Karpas-422 (cell line): Measurements from ENCODE around the gene ATP2C2. TPM values are rescaled to one million over a fixed set of nuclear protein-coding genes. Genes with fewer than 3 reads are reported as not detected.

Experiments
- DNase-seq: peaks from one replicate; pipeline ENCODE4 v3.0.0-alpha.2; 2015
- H2AFZ ChIP-seq: fragments of 200-600 bp; sonication (generic); 2 replicates; pipeline ENCODE4 v1.6.1; 2014; ENCODE audit warnings: antibody characterized with exemption, low read length, mixed read lengths
- H3K27ac ChIP-seq: fragments of 200-600 bp; sonication (generic); 2 replicates; pipeline ENCODE4 v1.5.1; 2014; ENCODE audit warnings: mild to moderate bottlenecking, low read length, moderate library complexity
- H3K27me3 ChIP-seq: fragments of 200-600 bp; sonication (generic); 2 replicates; pipeline ENCODE4 v1.6.1; 2014; ENCODE audit warnings: low read length, mixed read lengths
- H3K36me3 ChIP-seq: fragments of 200-600 bp; sonication (generic); 2 replicates; pipeline ENCODE4 v1.6.1; 2014; ENCODE audit warnings: low read length, mixed read lengths; ENCODE audit not compliant: insufficient read depth
- H3K4me1 ChIP-seq: fragments of 200-600 bp; sonication (generic); 2 replicates; pipeline ENCODE4 v1.6.1; 2014; ENCODE audit warnings: mild to moderate bottlenecking, low read length, mixed read lengths
- H3K4me2 ChIP-seq: fragments of 200-600 bp; sonication (generic); 2 replicates; pipeline ENCODE4 v1.6.1; 2014; ENCODE audit warnings: low read length, low read depth, mild to moderate bottlenecking; ENCODE audit not compliant: poor library complexity, severe bottlenecking
- H3K4me3 ChIP-seq: fragments of 200-600 bp; sonication (generic); 2 replicates; pipeline ENCODE4 v1.5.1; 2014; ENCODE audit warnings: mild to moderate bottlenecking, antibody characterized with exemption, low read length, mixed read lengths
- H3K79me2 ChIP-seq: fragments of 200-600 bp; sonication (generic); 2 replicates; pipeline ENCODE4 v1.6.1; 2014; ENCODE audit warnings: mild to moderate bottlenecking, low read length, mixed read lengths
- H3K9ac ChIP-seq: fragments of 200-600 bp; sonication (generic); 2 replicates; pipeline ENCODE4 v1.6.0; 2014; ENCODE audit warnings: low read length
- H3K9me2 ChIP-seq: fragments of 200-600 bp; sonication (generic), shearing (Covaris generic); replicated peaks from 2 replicates; pipeline ENCODE4 v1.6.0; 2014; ENCODE audit warnings: mild to moderate bottlenecking, low read length, moderate library complexity; ENCODE audit not compliant: insufficient read depth
- H3K9me3 ChIP-seq: fragments of 300-700, 200-600 bp; sonication (generic); 2 replicates; pipeline ENCODE4 v1.6.1; 2014; ENCODE audit warnings: low read length, mixed read lengths
- H4K20me1 ChIP-seq: fragments of 200-600 bp; sonication (generic); 2 replicates; pipeline ENCODE4 v1.6.1; 2014; ENCODE audit warnings: mild to moderate bottlenecking, antibody characterized with exemption, low read length, low read depth; ENCODE audit not compliant: insufficient read depth
- total RNA-seq: library from RNA; depleted of rRNA; stranded (reverse); fragments of >200 nt; shearing (Covaris generic); gene quantifications from 2 replicates; pipeline ENCODE4 v1.2.3, GENCODE V29; 2014; ENCODE audit warnings: low replicate concordance; rRNA removed

ATP2C2 gene
- not detected in 2 replicates for total RNA-seq

DNA sequence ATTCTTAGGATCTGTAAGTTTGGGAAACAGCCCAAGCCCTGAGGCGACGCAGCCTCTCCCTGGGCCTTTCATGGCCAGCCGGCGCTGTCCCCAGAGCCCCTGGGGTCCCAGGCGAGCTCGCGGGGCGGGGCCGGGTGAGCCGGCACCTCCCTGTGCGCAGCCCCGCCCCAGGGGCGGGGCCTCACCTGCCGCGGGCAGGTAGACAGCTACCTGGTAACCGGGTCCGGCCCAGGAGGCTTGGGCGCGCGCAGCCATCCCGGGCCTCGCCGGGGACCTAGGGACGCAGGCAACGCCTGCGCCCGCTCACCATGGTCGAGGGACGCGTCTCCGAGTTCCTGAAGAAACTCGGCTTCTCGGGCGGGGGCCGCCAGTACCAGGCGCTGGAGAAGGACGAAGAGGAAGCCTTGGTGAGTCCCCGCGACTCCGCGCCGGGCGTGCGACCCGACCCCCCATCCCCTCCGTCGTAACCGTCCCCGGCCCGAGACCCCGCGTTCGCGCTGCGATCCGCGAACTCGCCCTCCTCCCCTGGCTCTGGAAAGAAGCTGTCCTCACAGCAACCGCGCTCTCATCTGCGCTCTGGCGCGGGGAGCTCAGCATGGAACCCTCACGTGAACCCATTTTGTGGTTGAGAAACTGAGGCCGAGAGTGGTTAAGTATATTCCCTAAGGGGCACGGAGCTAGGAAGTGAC, at the start of gene ATP2C2:
ATP2C2 (plus strand) TSS at position 231 of the 689 bp plus-strand sequence; CDS start at position 309, 78 bp downstream.
- Histone ChIP-seq H3K4me1 (no peaks in the 10 kb centered on the region), H3K27me3 (no peaks in the 10 kb centered on the region), H4K20me1 (no peaks in the 10 kb centered on the region), H3K36me3 (no peaks in the 10 kb centered on the region), H3K9me3 (no peaks in the 10 kb centered on the region), H3K79me2 (no peaks in the 10 kb centered on the region), H3K4me3 (no peak within 1 kb of the TSS), H2AFZ (no peak within 1 kb of the TSS), H3K9ac (no peak within 1 kb of the TSS), H3K4me2 (no peak within 1 kb of the TSS), H3K27ac (no peak within 1 kb of the TSS), H3K9me2 (no peaks in the 10 kb centered on the region)
- DNase-seq: no peak

DNA sequence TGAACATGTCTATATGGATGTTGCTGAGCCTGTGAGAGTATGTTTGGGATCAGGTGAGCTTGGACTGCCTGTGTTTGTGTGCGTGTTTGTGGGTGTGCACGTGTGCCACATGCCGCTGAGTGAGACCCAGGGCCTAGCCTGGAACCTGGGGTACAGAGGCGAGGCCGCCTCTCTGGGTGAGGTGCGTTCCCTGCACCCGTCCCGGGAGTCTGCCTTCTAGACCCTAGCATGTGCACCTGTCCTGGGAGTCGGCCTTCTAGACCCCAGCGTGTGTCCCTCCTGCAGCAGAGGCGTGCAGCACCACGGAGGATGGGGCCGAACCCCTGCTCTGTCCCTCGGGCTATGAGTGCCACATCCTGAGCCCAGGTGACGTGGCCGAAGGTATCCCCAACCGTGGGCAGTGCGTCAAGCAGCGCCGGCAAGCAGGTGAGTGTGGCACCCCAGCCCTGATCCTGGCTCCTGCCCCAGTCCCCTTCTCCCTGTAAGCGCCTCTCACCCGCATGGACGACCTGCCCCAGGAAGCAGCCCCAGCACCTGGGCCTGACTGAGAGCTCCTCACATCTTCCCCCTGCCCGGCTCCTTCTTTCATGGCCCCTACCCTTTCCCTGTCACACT, 49.1 kb upstream of the ATP2C2 start:
- H3K27ac ChIP-seq: no peak overlapping the region
- H3K4me1 ChIP-seq: no peaks in the 10 kb centered on the region
- no peaks in the 10 kb centered on the region for H3K36me3 ChIP-seq
- no peak overlapping the region for H3K4me2 ChIP-seq
- no peak overlapping the region for H2AFZ ChIP-seq
- no peak overlapping the region for H3K9ac ChIP-seq
- H3K4me3 ChIP-seq: no peak overlapping the region
- H3K9me3 ChIP-seq: no peaks in the 10 kb centered on the region
- DNase-seq: no peak
- H3K79me2 ChIP-seq: no peaks in the 10 kb centered on the region
- H4K20me1 ChIP-seq: no peaks in the 10 kb centered on the region
- H3K27me3 ChIP-seq: no peaks in the 10 kb centered on the region
- no peaks in the 10 kb centered on the region for H3K9me2 ChIP-seq

DNA sequence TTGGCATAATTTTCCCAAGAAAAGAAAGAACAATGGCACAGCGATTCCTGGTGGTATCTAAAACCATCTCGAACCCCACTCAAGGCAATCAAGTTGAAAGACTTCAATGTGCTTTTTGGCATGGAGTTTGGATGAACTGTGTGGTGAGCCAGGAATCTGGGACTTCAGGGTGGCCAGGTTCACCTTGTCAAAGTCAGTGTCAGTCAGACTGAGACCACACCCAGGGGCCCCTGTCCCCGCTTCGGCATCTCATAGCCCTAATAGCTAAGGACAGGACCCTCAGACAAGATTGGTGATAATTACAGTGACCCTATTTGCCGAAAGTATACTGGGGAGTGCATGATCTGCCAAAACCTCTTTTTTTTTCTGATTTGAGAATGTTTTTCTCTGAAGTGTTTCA, 47.8 kb upstream of the ATP2C2 start:
- Histone ChIP-seq H2AFZ (no peak overlapping the region), H3K9me3 (no peaks in the 10 kb centered on the region), H3K9me2 (no peaks in the 10 kb centered on the region), H4K20me1 (no peaks in the 10 kb centered on the region), H3K79me2 (no peaks in the 10 kb centered on the region), H3K27me3 (no peaks in the 10 kb centered on the region), H3K9ac (no peak overlapping the region), H3K4me3 (no peak overlapping the region), H3K27ac (no peak overlapping the region), H3K4me2 (no peak overlapping the region), H3K36me3 (no peaks in the 10 kb centered on the region), H3K4me1 (no peaks in the 10 kb centered on the region)
- DNase-seq: no peak

DNA sequence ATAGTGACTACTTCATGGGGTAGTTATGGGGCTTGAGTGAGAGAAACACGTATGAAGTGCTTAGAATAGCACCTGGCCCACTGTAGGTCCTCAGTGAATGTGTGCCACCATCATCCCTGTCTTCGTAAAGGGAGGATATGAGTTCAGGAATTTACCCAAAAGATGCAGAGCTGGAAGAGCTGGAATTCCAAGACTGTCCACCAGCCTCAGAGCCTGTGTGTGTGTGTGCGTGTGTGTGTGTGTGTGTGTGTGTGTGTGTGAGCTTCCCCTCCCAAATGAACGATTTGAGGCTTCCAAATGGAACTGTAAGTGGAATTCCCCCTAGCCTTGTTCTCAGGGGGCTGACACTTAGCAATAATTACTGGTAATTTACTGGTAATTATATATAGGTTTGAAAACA, 46.4 kb upstream of the ATP2C2 start:
- H3K4me2 ChIP-seq: no peak overlapping the region
- H3K4me1 ChIP-seq: no peaks in the 10 kb centered on the region
- H2AFZ ChIP-seq: no peak overlapping the region
- H3K36me3 ChIP-seq: no peaks in the 10 kb centered on the region
- no peak for DNase-seq
- H3K27ac ChIP-seq: no peak overlapping the region
- H3K9me2 ChIP-seq: no peaks in the 10 kb centered on the region; the same call in 1 of the 2 replicates
- no peak overlapping the region for H3K9ac ChIP-seq
- no peaks in the 10 kb centered on the region for H3K9me3 ChIP-seq
- H4K20me1 ChIP-seq: no peaks in the 10 kb centered on the region
- H3K4me3 ChIP-seq: no peak overlapping the region
- H3K27me3 ChIP-seq: no peaks in the 10 kb centered on the region
- H3K79me2 ChIP-seq: no peaks in the 10 kb centered on the region

- no peaks in the 10 kb centered on the region for H3K36me3 ChIP-seq
- DNase-seq: no peak
- no peaks in the 10 kb centered on the region for H3K79me2 ChIP-seq
- H3K4me1 ChIP-seq: no peaks in the 10 kb centered on the region
- no peak overlapping the region for H3K4me3 ChIP-seq
- H3K27me3 ChIP-seq: no peaks in the 10 kb centered on the region
- H3K9me3 ChIP-seq: no peaks in the 10 kb centered on the region
- no peak overlapping the region for H3K9ac ChIP-seq
- H3K27ac ChIP-seq: no peak overlapping the region
- no peak overlapping the region for H3K4me2 ChIP-seq
- no peaks in the 10 kb centered on the region; the same call in 1 of the 2 replicates for H3K9me2 ChIP-seq
- no peaks in the 10 kb centered on the region for H4K20me1 ChIP-seq
- no peak overlapping the region for H2AFZ ChIP-seq
These were observed 45.6 kb upstream of the ATP2C2 start for GRCh38 chr16:84322749-84323148.

DNA sequence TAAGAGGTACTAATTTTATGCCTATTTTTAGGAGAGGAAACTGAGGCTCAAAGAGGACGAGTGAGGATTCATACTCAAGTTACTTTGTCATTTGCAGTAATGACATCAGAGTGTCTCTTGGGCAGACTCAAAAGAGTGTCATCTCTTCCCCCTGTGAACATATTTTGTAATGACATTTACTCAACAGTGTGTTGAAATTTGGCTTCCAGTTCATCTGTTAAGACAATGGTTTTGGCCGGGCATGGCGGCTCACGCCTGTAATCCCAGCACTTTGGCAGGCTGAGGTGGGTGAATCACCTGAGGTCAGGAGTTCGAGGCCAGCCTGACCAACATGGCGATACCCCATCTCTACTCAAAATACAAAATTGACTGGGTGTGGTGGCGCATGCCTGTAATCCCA, 44.7 kb upstream of the ATP2C2 start:
- Histone ChIP-seq H3K9me2 (no peaks in the 10 kb centered on the region; the same call in 1 of the 2 replicates), H2AFZ (no peak overlapping the region), H3K27ac (no peak overlapping the region), H3K9ac (no peak overlapping the region), H3K4me2 (no peak overlapping the region), H3K36me3 (no peaks in the 10 kb centered on the region), H3K9me3 (no peaks in the 10 kb centered on the region), H3K4me3 (no peak overlapping the region), H3K4me1 (no peaks in the 10 kb centered on the region), H4K20me1 (no peaks in the 10 kb centered on the region), H3K79me2 (no peaks in the 10 kb centered on the region), H3K27me3 (no peaks in the 10 kb centered on the region)
- DNase-seq: no peak

DNA sequence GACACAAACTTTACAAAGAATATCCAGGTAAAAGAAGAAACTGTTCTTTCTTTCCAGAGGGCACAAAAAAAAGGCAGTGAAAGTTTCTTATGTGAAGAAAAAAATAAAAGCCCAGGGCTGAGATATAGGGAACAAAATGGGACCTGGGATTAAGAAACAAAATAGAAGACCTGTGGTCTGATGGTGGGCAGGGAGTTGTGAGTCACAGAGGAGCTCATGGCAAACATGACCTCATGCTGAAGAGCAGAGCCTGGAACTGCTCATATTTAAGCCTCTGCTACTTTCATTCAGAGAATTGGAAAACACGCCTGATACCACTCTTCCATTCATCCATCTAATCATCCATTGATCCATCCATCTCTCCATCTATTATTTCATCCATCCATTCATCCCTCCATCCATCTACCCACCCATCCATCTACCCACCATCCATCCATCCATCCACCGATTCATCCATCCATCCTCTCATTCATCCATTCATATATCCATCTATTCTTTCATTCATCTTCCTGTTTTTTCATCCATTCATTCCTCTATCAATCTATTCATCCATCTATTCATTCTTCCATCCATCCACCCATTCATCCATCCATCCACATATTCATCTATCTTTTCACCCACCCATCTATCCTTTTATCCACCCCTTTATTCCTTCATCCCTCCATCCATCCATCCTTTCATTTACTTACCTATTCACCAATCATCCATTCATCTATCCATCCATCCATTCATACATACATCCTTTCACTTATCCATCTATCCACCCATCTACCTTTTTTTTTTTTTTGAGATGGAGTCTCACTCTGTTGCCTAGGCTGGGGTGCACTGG, 43.7 kb upstream of the ATP2C2 start:
- H2AFZ ChIP-seq: no peak overlapping the region
- no peaks in the 10 kb centered on the region for H3K79me2 ChIP-seq
- no peaks in the 10 kb centered on the region for H4K20me1 ChIP-seq
- H3K4me3 ChIP-seq: no peak overlapping the region
- no peak overlapping the region for H3K4me2 ChIP-seq
- H3K27ac ChIP-seq: no peak overlapping the region
- H3K9ac ChIP-seq: no peak overlapping the region
- H3K9me3 ChIP-seq: no peaks in the 10 kb centered on the region
- no peak for DNase-seq
- H3K4me1 ChIP-seq: no peaks in the 10 kb centered on the region
- no peaks in the 10 kb centered on the region for H3K27me3 ChIP-seq
- H3K36me3 ChIP-seq: no peaks in the 10 kb centered on the region
- H3K9me2 ChIP-seq: no peaks in the 10 kb centered on the region; the same call in 1 of the 2 replicates

- no peak overlapping the region for H2AFZ ChIP-seq
- H3K4me1 ChIP-seq: no peaks in the 10 kb centered on the region
- H3K36me3 ChIP-seq: no peaks in the 10 kb centered on the region
- H3K9ac ChIP-seq: no peak overlapping the region
- no peak overlapping the region for H3K4me3 ChIP-seq
- no peaks in the 10 kb centered on the region for H4K20me1 ChIP-seq
- no peak for DNase-seq
- no peak overlapping the region for H3K4me2 ChIP-seq
- no peaks in the 10 kb centered on the region; the same call in 1 of the 2 replicates for H3K9me2 ChIP-seq
- no peak overlapping the region for H3K27ac ChIP-seq
- no peaks in the 10 kb centered on the region for H3K9me3 ChIP-seq
- no peaks in the 10 kb centered on the region for H3K79me2 ChIP-seq
- H3K27me3 ChIP-seq: no peaks in the 10 kb centered on the region
These were observed 41.8 kb upstream of the ATP2C2 start for GRCh38 chr16:84326545-84326944.
